K562 (cell line): Measurements from ENCODE around the gene ZNF689. TPM values are rescaled to one million over a fixed set of nuclear protein-coding genes. Genes with fewer than 3 reads are reported as not detected.
"Not testable (repeated sequence)": the region's sequence is repeated elsewhere in the genome, so short reads cannot be mapped to it uniquely, and the experiment has no call there.

Source experiments
- ATAC-seq: fragments of 200-7000 bp; cut with Tn5 transposase; 3 replicates; pipeline ENCODE4 v1.9.1; 2020; ENCODE audit warnings: moderate library complexity
- BruUV-seq: library from RNA; stranded (reverse); fragments of 400-500 nt; replicated peaks from 2 replicates; lab custom pipeline; 2021; lab: Mats Ljungman, UMichigan
- CTCF ChIA-PET: fragments of 300-600 bp; formaldehyde crosslinking; extraction: SDS; loops from one replicate; lab custom pipeline; 2021; ENCODE audit warnings: low intra/inter-chr PET ratio; lab: Yijun Ruan, JAX
- POLR2A ChIA-PET: fragments of 300-600, 350-650 bp; sonication (Branson Sonifier 250); formaldehyde crosslinking; extraction: SDS; loops from one replicate; lab custom pipeline; 2021; ENCODE audit warnings: antibody characterized with exemption, inconsistent platforms; lab: Yijun Ruan, JAX
- DNase-seq, 4 experiments: peaks; one replicate each; pipeline versions ENCODE4 v3.0.0 to v3.0.0-alpha.2; 2011 to 2018; ENCODE audit warnings: low spot score in 3 of 4, mixed read lengths in 3 of 4; ENCODE audit errors: extremely low read depth in 1 of 4
- FAIRE-seq: peaks from 2 replicates; lab custom pipeline; 2011; peaks lifted over from hg19 to GRCh38; lab: Jason Lieb, UNC
- H2AFZ ChIP-seq: 2 replicates; pipeline ENCODE4 v1.6.0; 2011; ENCODE audit warnings: low read depth, low read length, control low read depth, inconsistent platforms
- H3K27ac ChIP-seq: fragments of 200-600 bp; 3 replicates; pipeline ENCODE4 v1.8.0; 2011; ENCODE audit warnings: low read depth, mild to moderate bottlenecking, control low read depth, inconsistent platforms, low read length, moderate library complexity, mixed read lengths; ENCODE audit errors: extremely low read depth
- H3K27me3 ChIP-seq, 2 experiments: fragments of 300-600 bp in 1 of 2; 2 replicates in 1 of 2; 3 replicates in 1 of 2; pipeline versions ENCODE4 v1.6.0 to v1.8.0; 2011; ENCODE audit warnings: inconsistent platforms in 2 of 2, low read length in 2 of 2, mild to moderate bottlenecking in 1 of 2, mixed read lengths in 1 of 2, moderate library complexity in 1 of 2; ENCODE audit not compliant: control insufficient read depth in 2 of 2, insufficient read depth in 2 of 2
- H3K36me3 ChIP-seq: fragments of 300-600 bp; 3 replicates; pipeline ENCODE4 v1.8.0; 2011; ENCODE audit warnings: mild to moderate bottlenecking, low read length, inconsistent platforms; ENCODE audit not compliant: control insufficient read depth, insufficient read depth
- H3K4me1 ChIP-seq, 2 experiments: fragments of 200-600 bp in 1 of 2; replicated peaks in 1 of 2; 2 replicates in 1 of 2; 3 replicates in 1 of 2; pipeline versions ENCODE4 v1.5.1 to v1.8.0; 2011; ENCODE audit warnings: inconsistent platforms in 2 of 2, low read length in 2 of 2, mild to moderate bottlenecking in 1 of 2, mixed read lengths in 1 of 2, moderate library complexity in 1 of 2; ENCODE audit not compliant: control insufficient read depth in 2 of 2, insufficient read depth in 2 of 2
- H3K4me2 ChIP-seq: 2 replicates; pipeline ENCODE4 v1.6.1; 2011; ENCODE audit warnings: low read length, control low read depth, inconsistent platforms, mixed read lengths; ENCODE audit not compliant: insufficient read depth
- H3K4me3 ChIP-seq: fragments of 200-600 bp; sonication (generic), shearing (Covaris generic); 2 replicates; pipeline ENCODE4 v1.5.1; 2016; ENCODE audit warnings: control low read depth, inconsistent platforms
- H3K79me2 ChIP-seq: fragments of 200-600 bp; 3 replicates; pipeline ENCODE4 v1.8.0; 2011; ENCODE audit warnings: low read length, inconsistent platforms; ENCODE audit not compliant: control insufficient read depth, insufficient read depth
- H3K9ac ChIP-seq, 2 experiments: 2 replicates each; pipeline versions ENCODE4 v1.6.0 to v1.6.1; 2011; ENCODE audit warnings: low read depth in 2 of 2, low read length in 2 of 2, control low read depth in 1 of 2, inconsistent platforms in 1 of 2, mild to moderate bottlenecking in 1 of 2, mixed read lengths in 1 of 2; ENCODE audit not compliant: insufficient read depth in 1 of 2
- H3K9me1 ChIP-seq: one replicate; pipeline ENCODE4 v1.6.0; 2011; ENCODE audit warnings: inconsistent platforms, mild to moderate bottlenecking, low read length, moderate library complexity; ENCODE audit not compliant: control insufficient read depth, insufficient read depth
- H3K9me3 ChIP-seq: replicated peaks from 2 replicates; pipeline ENCODE4 v1.5.1; 2011; ENCODE audit warnings: low read depth, low read length, inconsistent platforms; ENCODE audit not compliant: control insufficient read depth, insufficient read depth
- H4K20me1 ChIP-seq: replicated peaks from 2 replicates; pipeline ENCODE4 v1.6.1; 2011; ENCODE audit warnings: low read length, inconsistent platforms, mixed read lengths; ENCODE audit not compliant: control insufficient read depth, insufficient read depth
- ARID4B ChIP-seq: sonication (generic); formaldehyde crosslinking; IDR thresholded peaks from 2 replicates; pipeline ENCODE4 v1.8.0; 2022; ENCODE audit warnings: mild to moderate bottlenecking, missing genetic modification reagents
- EGR1 ChIP-seq: fragments of 450-650 bp; conservative IDR thresholded peaks from 2 replicates; pipeline ENCODE4 v1.6.1; 2017; ENCODE audit warnings: mild to moderate bottlenecking
- NFIX ChIP-seq: fragments of 250-450 bp; sonication (Bioruptor Pico); IDR thresholded peaks from 2 replicates; pipeline ENCODE4 v1.4.0; 2020; ENCODE audit warnings: low read depth, mild to moderate bottlenecking, moderate library complexity
- PHTF2 ChIP-seq: fragments of 250-450 bp; sonication (Bioruptor Pico); IDR thresholded peaks from 2 replicates; pipeline ENCODE4 v1.5.0; 2021; ENCODE audit warnings: mild to moderate bottlenecking
- ZNF311 ChIP-seq: fragments of 250-450 bp; sonication (Bioruptor Pico); IDR thresholded peaks from 2 replicates; pipeline ENCODE4 v1.4.0; 2020; ENCODE audit warnings: mild to moderate bottlenecking, moderate library complexity
- WGBS: fragments of 100-300 bp; shearing (Covaris generic); methylation state at CpG from one replicate; pipeline ENCODE4 v1.1.6; 2016; ENCODE audit warnings: low coverage, mixed read lengths; ENCODE audit not compliant: insufficient coverage; ENCODE audit errors: missing lambda C conversion rate; 5-methylcytosine and 5-hydroxymethylcytosine counted together
- in situ Hi-C: fragments of 300-500 bp; cut with MboI; formaldehyde crosslinking; loops from 4 replicates; pipeline ENCODE4 v1.15.0; 2018; ENCODE audit warnings: inconsistent platforms, mixed read lengths
- intact Hi-C: fragments of 100-400 bp; cut with micrococcal nuclease; formaldehyde crosslinking; loops from 2 replicates; pipeline ENCODE4 v1.14.2; 2022
- polyA plus RNA-seq, 8 experiments: library from polyadenylated mRNA; depleted of rRNA in 4 of 8; stranded (reverse) in 5 of 8; unstranded in 3 of 8; fragments of >200 nt; fragmentation: Nextera tagmentation in 2 of 8; fragmentation: Illumina TruSeq in 1 of 8; extraction: Ambion mirVana in 2 of 8; extraction: Trizol in 1 of 8; gene quantifications; 2 replicates each; pipeline versions ENCODE4 v1.2.1 to v1.2.3, GENCODE V29; 2011 to 2014; ENCODE audit warnings: inconsistent platforms in 1 of 8, missing spikeins in 1 of 8
- total RNA-seq, 7 experiments: library from RNA; depleted of rRNA in 6 of 7; stranded (reverse); fragments of >200 nt in 6 of 7; fragmentation: Illumina TruSeq in 2 of 7; extraction: Trizol in 2 of 7; gene quantifications; 2 replicates each; pipeline versions ENCODE4 v1.2.1 to v1.2.3, GENCODE V29; 2011 to 2021; ENCODE audit warnings: low replicate concordance in 1 of 7

The ZNF689 gene
- total and polyA plus RNA-seq, 9 of the 15 experiments (the other 6 are each of a cell fraction or from before 2014, with no cell fraction given), result 5.4 to 15.4 (median 10.8) TPM

- POLR2A ChIA-PET, result interaction anchor here (1.0 to 1.3 kb wide), 3 partner anchors 9 to 17 kb away, joined by 5 to 7 read pairs (median 5); partner anchors contain the start of gene ZNF689
- no TSS peak for BruUV-seq
- no peak overlapping the region for H3K4me3 ChIP-seq
These were observed 17.3 kb downstream of the ZNF689 start for GRCh38 chr16:30592871-30593270.

GRCh38 chr16:30590869-30591268 is 19.3 kb downstream of the ZNF689 start:
- Histone ChIP-seq H3K4me1 (peaks cover 12 to 21% of the 10 kb centered on the region in 2 experiments; a peak in 4 of 5 replicates), H3K36me3 (peaks cover 15% of the 10 kb centered on the region), H3K79me2 (peaks cover 21% of the 10 kb centered on the region)
- H4K20me1 ChIP-seq, H3K9ac ChIP-seq, H3K9me3 ChIP-seq, H3K4me2 ChIP-seq, H3K9me1 ChIP-seq, H2AFZ ChIP-seq, FAIRE-seq, in situ Hi-C loops, intact Hi-C loops, POLR2A ChIA-PET, H3K27me3 ChIP-seq, CTCF ChIA-PET, H3K27ac ChIP-seq, BruUV-seq, DNase-seq, H3K4me3 ChIP-seq, ATAC-seq: not testable (repeated sequence)
- WGBS, result 91% methylated on average over 9 of the region's 9 CpGs

More at GRCh38 chr16:30592871-30593270, 17.3 kb downstream of the ZNF689 start:
- FAIRE-seq (no peak), ATAC-seq (no peak), DNase-seq (no peak)
- H2AFZ ChIP-seq, result no peak overlapping the region
- TF ChIP-seq EGR1 (no peak), ZNF311 (CRISPR knock-in tag) (no peak), ARID4B (CRISPR knock-in tag) (no peak), NFIX (CRISPR knock-in tag) (no peak), PHTF2 (CRISPR knock-in tag) (no peak)
- TF ChIP-seq, all 486 proteins: peak for 0
- WGBS, result 85% methylated on average over 4 of the region's 4 CpGs
- Histone ChIP-seq H3K9ac (no peak overlapping the region), H3K9me1 (no peaks in the 10 kb centered on the region), H3K4me2 (no peak overlapping the region), H3K27ac (no peak overlapping the region), H3K4me1 (peaks cover 5 to 7% of the 10 kb centered on the region in 2 experiments; a peak in 3 of 5 replicates), H3K36me3 (peaks cover 4% of the 10 kb centered on the region), H3K79me2 (peaks cover 3% of the 10 kb centered on the region; the same call in 1 of the 3 replicates), H3K9me3 (no peaks in the 10 kb centered on the region), H3K27me3 (no peaks in the 10 kb centered on the region), H4K20me1 (no peaks in the 10 kb centered on the region)
- in situ Hi-C loops (no loop called here), intact Hi-C loops (no loop called here)
- CTCF ChIA-PET, result no interaction called here
